SK-N-SH (cell line): ENCODE results near the gene SMCO4.

Experiments
- NFIC ChIP-seq: IDR thresholded peaks from 2 replicates; pipeline ENCODE4 v1.4.0; 2012; ENCODE audit warnings: borderline replicate concordance
- REST ChIP-seq: IDR thresholded peaks from 2 replicates; pipeline ENCODE4 v1.6.1; 2012; ENCODE audit warnings: mild to moderate bottlenecking, low read depth, low read length, moderate library complexity
- YY1 ChIP-seq: IDR thresholded peaks from 2 replicates; pipeline ENCODE4 v1.4.0; 2012; ENCODE audit warnings: low read depth, mild to moderate bottlenecking

- TF ChIP-seq YY1: no peak
- no peak for TF ChIP-seq NFIC
- TF ChIP-seq REST: no peak
Measured at GRCh38 chr11:93518081-93518480, 25.1 kb downstream of the SMCO4 start.
